Body of pancreas (tissue), 4 donors: Measurements from ENCODE around the gene TLNRD1.

Experiments used
- POLR2A ChIP-seq, 3 donors: fragments of 450-650 bp; IDR thresholded peaks; one replicate each; pipeline ENCODE4 v1.6.1; 2016; ENCODE audit warnings: antibody characterized with exemption in 3 of 3, mild to moderate bottlenecking in 2 of 3
- TF ChIP-seq, protein P1 (sequence below), 7 experiments: fragments of 450-650 bp in 4 of 7; fragments of 200-600 bp in 3 of 7; sonication (generic) in 3 of 7; IDR thresholded peaks; one replicate each; pipeline ENCODE4 v1.5.1; 2016 to 2019; ENCODE audit warnings: antibody characterized with exemption in 7 of 7

- TF ChIP-seq, protein P1, sequence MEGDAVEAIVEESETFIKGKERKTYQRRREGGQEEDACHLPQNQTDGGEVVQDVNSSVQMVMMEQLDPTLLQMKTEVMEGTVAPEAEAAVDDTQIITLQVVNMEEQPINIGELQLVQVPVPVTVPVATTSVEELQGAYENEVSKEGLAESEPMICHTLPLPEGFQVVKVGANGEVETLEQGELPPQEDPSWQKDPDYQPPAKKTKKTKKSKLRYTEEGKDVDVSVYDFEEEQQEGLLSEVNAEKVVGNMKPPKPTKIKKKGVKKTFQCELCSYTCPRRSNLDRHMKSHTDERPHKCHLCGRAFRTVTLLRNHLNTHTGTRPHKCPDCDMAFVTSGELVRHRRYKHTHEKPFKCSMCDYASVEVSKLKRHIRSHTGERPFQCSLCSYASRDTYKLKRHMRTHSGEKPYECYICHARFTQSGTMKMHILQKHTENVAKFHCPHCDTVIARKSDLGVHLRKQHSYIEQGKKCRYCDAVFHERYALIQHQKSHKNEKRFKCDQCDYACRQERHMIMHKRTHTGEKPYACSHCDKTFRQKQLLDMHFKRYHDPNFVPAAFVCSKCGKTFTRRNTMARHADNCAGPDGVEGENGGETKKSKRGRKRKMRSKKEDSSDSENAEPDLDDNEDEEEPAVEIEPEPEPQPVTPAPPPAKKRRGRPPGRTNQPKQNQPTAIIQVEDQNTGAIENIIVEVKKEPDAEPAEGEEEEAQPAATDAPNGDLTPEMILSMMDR (IDR thresholded peaks at IDR 0.05): no peak
- no peak for TF ChIP-seq POLR2A (IDR thresholded peaks at IDR 0.05)
Measured at GRCh38 chr15:80969316-80969715, 31.4 kb upstream of the TLNRD1 start.
